ENCODE data around the gene TMEM95. TPM values are rescaled to one million over a fixed set of nuclear protein-coding genes. Genes with fewer than 3 reads are reported as not detected.
A peak's percentile ranks its signal among the peaks of the same experiment; 100 is the strongest.

The TMEM95 gene
- total and polyA plus RNA-seq, 2 experiments from 2014 or later = not detected

DNA sequence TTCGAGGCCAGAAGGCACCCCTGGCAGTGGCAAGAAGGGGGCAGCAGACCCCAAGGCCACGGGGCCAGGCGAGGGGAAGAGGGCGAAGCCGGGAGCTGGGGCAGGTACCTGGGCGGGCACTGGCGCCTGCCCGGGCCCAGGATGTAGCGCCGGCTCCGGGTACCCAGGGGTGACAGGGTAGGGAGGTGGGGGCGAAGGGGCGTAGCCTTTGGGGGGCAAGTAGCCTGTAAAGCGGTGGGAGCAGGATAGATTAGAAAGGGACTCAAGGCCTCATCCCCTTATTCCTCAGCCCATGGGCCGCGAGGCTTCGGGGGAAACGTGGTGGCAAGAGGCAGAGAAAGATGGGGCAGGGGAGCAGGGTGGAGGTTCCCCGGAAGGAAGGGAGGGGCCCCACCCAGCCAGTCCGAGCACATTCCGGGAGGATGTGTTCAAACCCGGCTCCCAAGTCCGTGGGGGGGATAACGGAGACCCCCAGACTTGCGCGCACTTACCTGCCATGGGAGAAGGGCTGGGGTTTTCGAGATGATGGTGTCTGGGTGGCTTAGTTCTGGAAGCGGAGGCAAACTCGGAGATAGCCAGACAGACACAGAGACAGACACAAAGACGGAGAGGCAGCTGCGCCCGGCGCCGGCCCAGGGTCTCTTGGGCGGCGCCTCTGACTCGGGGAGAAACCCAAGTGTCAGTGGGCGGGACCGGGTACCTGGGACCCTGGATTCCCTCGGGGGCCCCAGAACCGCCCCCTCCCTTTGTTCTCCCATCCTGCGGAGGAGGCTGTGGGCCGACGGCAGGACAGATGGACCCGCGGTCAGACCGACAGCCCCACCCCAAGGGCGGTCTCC, 38.9 kb downstream of the TMEM95 start:
- no peaks in the 10 kb centered on the region for H3K9me3 ChIP-seq (ENCODE audit: low read depth)
- TF ChIP-seq, protein P1, sequence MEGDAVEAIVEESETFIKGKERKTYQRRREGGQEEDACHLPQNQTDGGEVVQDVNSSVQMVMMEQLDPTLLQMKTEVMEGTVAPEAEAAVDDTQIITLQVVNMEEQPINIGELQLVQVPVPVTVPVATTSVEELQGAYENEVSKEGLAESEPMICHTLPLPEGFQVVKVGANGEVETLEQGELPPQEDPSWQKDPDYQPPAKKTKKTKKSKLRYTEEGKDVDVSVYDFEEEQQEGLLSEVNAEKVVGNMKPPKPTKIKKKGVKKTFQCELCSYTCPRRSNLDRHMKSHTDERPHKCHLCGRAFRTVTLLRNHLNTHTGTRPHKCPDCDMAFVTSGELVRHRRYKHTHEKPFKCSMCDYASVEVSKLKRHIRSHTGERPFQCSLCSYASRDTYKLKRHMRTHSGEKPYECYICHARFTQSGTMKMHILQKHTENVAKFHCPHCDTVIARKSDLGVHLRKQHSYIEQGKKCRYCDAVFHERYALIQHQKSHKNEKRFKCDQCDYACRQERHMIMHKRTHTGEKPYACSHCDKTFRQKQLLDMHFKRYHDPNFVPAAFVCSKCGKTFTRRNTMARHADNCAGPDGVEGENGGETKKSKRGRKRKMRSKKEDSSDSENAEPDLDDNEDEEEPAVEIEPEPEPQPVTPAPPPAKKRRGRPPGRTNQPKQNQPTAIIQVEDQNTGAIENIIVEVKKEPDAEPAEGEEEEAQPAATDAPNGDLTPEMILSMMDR (IDR thresholded peaks at IDR 0.05; ENCODE audit: low read depth, low read length) = no peak
- no peaks in the 10 kb centered on the region for H3K27me3 ChIP-seq
- no peaks in the 10 kb centered on the region for H3K36me3 ChIP-seq
- H3K27ac ChIP-seq = no peak overlapping the region
- DNase-seq (ENCODE audit: low read depth in 1 of 2, low spot score in 1 of 2) = peak; percentile 16 to 60
- H3K4me1 ChIP-seq (ENCODE audit: low read depth) = peaks cover 4% of the 10 kb centered on the region
- H3K4me3 ChIP-seq = peak overlapping the region; percentile 74

DNA sequence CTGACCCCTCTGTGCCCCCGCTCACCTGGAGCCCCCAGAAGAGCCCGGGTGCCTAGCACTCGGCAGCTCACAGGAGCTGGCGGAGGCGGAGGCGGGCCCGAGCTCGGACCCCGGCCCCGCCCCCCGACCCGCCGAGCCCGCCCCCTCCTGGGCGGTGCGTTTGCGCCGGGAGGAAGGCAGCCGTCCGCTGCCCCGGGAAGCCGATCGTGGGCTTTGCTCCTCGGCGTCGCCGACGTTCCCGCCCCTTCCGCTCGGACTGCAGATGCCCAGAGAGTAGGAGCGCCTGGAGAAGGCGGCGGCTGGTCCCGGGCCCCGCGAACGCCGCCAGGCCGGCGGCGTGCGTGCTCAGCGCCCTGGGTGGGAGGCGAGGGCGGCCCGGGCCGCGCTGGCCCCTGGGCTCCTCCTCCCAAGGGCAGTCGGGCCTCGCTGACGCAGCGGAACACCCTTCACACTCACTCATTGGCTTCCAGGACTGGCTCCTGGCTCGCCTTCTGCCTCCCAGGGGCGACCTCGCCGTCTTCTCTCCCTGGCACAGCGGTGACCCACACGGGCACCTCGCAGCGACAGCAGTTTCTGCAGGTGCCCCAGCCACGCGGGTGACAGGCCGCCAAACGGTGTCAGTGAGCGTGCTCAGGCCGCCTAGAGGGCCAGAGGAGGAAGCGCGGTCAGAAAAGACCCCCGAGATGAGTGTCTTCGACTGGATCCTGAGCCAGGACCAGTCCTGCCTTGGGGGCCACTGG, 39.7 kb downstream of the TMEM95 start, which contains the start of gene PLSCR3:
Gene PLSCR3, minus strand, starts transcription at position 74 of the 740 bp plus-strand sequence. CDS start 415 bp downstream, outside the sequence.
- Histone ChIP-seq H3K9me3 (ENCODE audit: low read depth) (no peaks in the 10 kb centered on the region), H3K27me3 (no peaks in the 10 kb centered on the region), H3K4me1 (ENCODE audit: low read depth) (peaks cover 4% of the 10 kb centered on the region), H3K4me3 (peak within 1 kb of the TSS; percentile 74), H3K27ac (peak within 1 kb of the TSS; percentile 87), H3K36me3 (no peaks in the 10 kb centered on the region)
- DNase-seq (ENCODE audit: low read depth in 1 of 2, low spot score in 1 of 2) = peak; percentile 89 to 93
- TF ChIP-seq, protein P1 (IDR thresholded peaks at IDR 0.05; ENCODE audit: low read depth, low read length) = peak; percentile 40

DNA sequence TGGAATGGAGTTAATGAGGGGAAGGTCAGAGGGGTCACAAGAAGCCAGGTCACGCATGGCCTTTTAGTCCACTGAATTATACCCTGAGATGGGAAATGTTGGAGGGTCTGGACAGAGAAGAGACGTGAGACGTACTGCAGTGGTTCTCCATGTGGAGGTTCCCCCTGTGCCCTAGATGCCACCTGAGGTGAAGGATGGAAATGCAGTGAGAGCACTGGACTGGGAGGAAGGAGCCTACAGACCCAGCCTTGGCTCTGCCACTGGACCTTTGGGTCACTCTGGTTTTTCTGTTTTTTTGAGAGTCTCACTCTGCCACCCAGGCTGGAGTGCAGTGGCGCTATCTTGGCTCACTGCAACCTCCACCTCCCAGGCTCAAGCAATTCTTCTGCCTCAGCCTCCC, 41.2 kb downstream of the TMEM95 start:
- TF ChIP-seq, protein P1 (IDR thresholded peaks at IDR 0.05; ENCODE audit: low read depth, low read length) = no peak
- DNase-seq (ENCODE audit: low read depth in 1 of 2, low spot score in 1 of 2) = no peak
- Histone ChIP-seq H3K4me1 (ENCODE audit: low read depth) (peaks cover 4% of the 10 kb centered on the region), H3K36me3 (no peaks in the 10 kb centered on the region), H3K9me3 (ENCODE audit: low read depth) (no peaks in the 10 kb centered on the region), H3K4me3 (no peak overlapping the region), H3K27ac (no peak overlapping the region), H3K27me3 (no peaks in the 10 kb centered on the region)

DNA sequence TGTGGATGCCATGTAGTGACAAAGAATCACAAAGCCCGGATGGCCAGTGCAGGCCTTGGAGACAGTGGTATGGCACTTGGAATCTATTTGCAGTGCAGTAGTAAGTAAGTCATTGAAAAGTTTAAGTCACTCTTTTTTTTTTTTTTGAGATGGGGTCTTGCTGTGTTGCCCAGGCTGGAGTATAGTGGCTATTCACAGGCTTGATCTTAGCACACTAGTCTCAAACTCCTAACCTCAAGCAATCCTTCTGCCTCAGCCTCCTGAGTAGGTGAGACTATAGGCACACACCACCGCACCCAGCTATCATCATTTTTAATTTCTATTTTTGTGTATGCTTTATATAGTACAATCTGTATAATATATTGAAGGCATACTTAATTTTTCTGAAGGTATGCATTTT, 43.7 kb downstream of the TMEM95 start:
- Histone ChIP-seq H3K27ac (no peak overlapping the region), H3K4me3 (no peak overlapping the region), H3K36me3 (no peaks in the 10 kb centered on the region), H3K27me3 (no peaks in the 10 kb centered on the region), H3K4me1 (ENCODE audit: low read depth) (peaks cover 13% of the 10 kb centered on the region), H3K9me3 (ENCODE audit: low read depth) (no peaks in the 10 kb centered on the region)
- DNase-seq (ENCODE audit: low read depth in 1 of 2, low spot score in 1 of 2) = no peak
- TF ChIP-seq, protein P1 (IDR thresholded peaks at IDR 0.05; ENCODE audit: low read depth, low read length) = no peak

DNA sequence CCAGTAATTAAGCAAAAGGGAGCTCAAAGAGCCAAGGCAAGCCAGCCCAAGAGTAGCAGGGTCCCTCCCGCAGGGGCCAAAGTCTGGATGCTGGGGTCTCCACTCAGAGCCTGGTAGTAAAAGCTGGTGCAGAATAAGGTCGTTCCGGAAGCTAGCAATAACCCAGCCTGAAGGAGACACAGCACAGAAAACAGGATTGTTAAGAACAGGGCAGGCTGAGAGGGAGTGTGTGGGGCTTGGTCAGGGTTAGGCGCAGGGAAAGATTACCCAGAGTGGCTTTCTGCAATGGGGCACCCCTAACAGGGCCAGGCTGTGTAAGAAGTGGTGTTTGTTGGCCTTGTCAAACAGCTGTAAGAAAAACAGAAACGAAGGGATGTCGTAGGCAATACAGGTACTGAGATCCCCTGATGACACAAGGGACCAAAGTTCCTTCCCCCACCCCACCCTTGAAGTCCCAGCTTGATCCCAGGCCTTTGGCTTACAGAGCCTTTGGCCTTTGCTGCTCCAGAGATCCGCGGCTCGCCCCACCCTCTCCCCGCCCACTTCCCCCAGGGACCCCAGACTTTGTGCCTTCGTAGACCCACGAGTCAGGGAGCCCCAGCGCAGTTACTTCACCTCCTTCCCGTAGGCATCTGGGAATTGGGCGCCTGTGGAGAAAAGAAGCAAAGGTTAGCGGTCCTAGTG, 48.2 kb downstream of the TMEM95 start:
- no peak for DNase-seq (ENCODE audit: low read depth in 1 of 2, low spot score in 1 of 2)
- no peaks in the 10 kb centered on the region for H3K36me3 ChIP-seq
- TF ChIP-seq, protein P1 (IDR thresholded peaks at IDR 0.05; ENCODE audit: low read depth, low read length) = no peak
- peaks cover 11% of the 10 kb centered on the region for H3K4me1 ChIP-seq (ENCODE audit: low read depth)
- no peaks in the 10 kb centered on the region for H3K9me3 ChIP-seq (ENCODE audit: low read depth)
- peak overlapping the region; percentile 53 for H3K4me3 ChIP-seq
- H3K27ac ChIP-seq = peak overlapping the region; percentile 80
- no peaks in the 10 kb centered on the region for H3K27me3 ChIP-seq

Data from cardiac muscle cell (in vitro differentiated cells and primary cell).